ENCODE results near the gene VGF. TPM values are rescaled to one million over a fixed set of nuclear protein-coding genes. Genes with fewer than 3 reads are reported as not detected.
"Not testable (repeated sequence)": the region's sequence is repeated elsewhere in the genome, so short reads cannot be mapped to it uniquely, and the experiment has no call there.

Gene VGF
- polyA plus RNA-seq, 1 experiment: 0.16 TPM

DNA sequence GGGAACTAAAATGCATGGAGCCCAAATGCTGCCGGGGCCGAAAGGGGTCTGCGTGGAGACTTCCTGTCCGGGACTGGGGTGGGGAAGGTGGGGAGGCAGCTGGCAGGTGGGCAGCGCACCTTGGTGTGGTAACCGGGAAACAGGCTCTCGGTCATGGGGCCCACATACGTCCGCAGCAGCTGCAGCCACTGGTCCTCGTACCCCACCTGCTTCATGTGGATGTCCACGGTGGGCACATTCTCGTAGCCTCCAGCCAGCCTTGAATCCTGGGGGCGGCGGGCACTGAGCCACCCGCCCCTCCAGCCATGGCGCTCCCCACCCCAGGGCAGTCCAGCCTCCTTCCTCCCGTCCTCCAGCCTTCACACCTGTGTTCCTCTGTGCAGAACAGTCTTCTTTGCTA lies 42.1 kb upstream of the VGF start:
- TF ChIP-seq, protein P1, sequence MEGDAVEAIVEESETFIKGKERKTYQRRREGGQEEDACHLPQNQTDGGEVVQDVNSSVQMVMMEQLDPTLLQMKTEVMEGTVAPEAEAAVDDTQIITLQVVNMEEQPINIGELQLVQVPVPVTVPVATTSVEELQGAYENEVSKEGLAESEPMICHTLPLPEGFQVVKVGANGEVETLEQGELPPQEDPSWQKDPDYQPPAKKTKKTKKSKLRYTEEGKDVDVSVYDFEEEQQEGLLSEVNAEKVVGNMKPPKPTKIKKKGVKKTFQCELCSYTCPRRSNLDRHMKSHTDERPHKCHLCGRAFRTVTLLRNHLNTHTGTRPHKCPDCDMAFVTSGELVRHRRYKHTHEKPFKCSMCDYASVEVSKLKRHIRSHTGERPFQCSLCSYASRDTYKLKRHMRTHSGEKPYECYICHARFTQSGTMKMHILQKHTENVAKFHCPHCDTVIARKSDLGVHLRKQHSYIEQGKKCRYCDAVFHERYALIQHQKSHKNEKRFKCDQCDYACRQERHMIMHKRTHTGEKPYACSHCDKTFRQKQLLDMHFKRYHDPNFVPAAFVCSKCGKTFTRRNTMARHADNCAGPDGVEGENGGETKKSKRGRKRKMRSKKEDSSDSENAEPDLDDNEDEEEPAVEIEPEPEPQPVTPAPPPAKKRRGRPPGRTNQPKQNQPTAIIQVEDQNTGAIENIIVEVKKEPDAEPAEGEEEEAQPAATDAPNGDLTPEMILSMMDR (IDR thresholded peaks at IDR 0.05; ENCODE audit: low read depth, low read length): no peak
- Histone ChIP-seq H3K4me3 (ENCODE audit: low read depth, low read length) (no peak overlapping the region), H3K9me3 (ENCODE audit: control insufficient read depth, insufficient read depth, low read length) (no peaks in the 10 kb centered on the region; the same call in 1 of the 2 replicates), H3K27me3 (ENCODE audit: control insufficient read depth, insufficient read depth, low read length) (peaks cover 11% of the 10 kb centered on the region), H3K27ac (ENCODE audit: low read depth, low read length) (no peak overlapping the region)
- CTCF ChIA-PET: interaction anchor here (1.1 to 1.4 kb wide), 2 partner anchors 15 to 64 kb away, joined by 3 to 4 read pairs; no protein-coding TSS in a partner anchor
- no peak for DNase-seq (ENCODE audit: low read depth, low spot score)
- POLR2A ChIA-PET: no interaction called here

DNA sequence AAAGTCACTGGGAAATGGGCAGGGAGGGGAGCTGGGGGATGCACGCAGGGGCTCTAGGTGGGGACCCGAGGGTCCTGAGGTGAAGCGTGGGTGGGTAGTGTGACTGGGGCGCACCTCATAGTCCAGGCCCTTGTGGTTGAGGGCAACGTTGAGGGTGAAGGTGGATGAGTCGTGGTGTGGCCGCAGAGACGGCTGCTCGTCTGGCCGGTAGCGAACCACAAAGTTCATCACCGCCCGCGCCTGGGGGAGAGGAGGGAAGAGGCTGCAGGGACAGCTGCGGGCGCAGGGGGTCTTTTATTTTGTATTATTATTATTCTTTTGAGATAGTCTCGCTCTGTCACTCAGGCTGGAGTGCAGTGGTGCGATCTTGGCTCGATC lies 41.3 kb upstream of the VGF start:
- H3K27ac ChIP-seq (ENCODE audit: low read depth, low read length): no peak overlapping the region
- DNase-seq (ENCODE audit: low read depth, low spot score): no peak
- TF ChIP-seq, protein P1 (IDR thresholded peaks at IDR 0.05; ENCODE audit: low read depth, low read length): no peak
- POLR2A ChIA-PET: no interaction called here
- H3K4me3 ChIP-seq (ENCODE audit: low read depth, low read length): no peak overlapping the region
- CTCF ChIA-PET: interaction anchor here (1.4 kb wide), 1 partner anchor 63 kb away, joined by 3 read pairs; no protein-coding TSS in a partner anchor
- H3K9me3 ChIP-seq (ENCODE audit: control insufficient read depth, insufficient read depth, low read length): no peaks in the 10 kb centered on the region; the same call in 1 of the 2 replicates
- H3K27me3 ChIP-seq (ENCODE audit: control insufficient read depth, insufficient read depth, low read length): peaks cover 18% of the 10 kb centered on the region

DNA sequence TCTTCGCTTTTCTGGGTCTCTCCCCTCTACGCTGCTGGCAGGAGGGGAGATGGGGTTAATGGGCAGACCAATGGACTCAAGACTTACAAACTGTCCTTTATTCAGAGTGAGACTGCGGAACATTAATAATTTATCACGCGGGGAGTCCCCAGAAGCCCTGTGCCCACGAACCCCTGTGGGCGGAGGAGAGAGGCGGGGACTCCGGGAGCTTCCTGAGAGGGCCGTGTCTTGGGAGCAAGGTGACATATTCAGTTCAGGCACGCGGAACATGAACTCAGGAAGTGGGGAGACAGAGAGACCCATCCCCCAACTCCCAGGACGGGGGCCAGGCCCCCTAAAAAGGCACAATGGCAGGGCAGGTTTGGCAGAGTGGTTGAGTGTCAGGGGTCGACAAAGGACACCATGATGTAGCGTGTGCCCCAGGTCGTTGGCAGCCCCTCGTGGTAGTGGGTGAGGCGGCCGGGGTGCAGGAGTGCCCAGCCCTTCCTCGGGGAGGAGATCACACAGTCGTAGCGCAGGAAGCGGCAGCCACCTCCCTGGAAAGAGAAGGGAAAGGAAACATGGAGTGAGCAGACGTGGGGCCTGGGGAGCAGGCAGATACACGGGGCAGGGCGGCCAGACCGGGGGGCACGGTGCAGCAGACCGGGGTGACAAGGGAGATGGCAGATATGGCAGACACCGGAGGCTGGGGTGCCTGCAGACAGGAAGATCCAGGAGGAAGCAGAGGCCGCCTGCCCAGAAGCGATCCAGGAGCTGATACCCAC lies 40.7 kb upstream of the VGF start:
- Histone ChIP-seq H3K27ac (ENCODE audit: low read depth, low read length) (no peak overlapping the region), H3K4me3 (ENCODE audit: low read depth, low read length) (no peak overlapping the region), H3K9me3 (ENCODE audit: control insufficient read depth, insufficient read depth, low read length) (no peaks in the 10 kb centered on the region; the same call in 1 of the 2 replicates), H3K27me3 (ENCODE audit: control insufficient read depth, insufficient read depth, low read length) (peaks cover 23% of the 10 kb centered on the region)
- DNase-seq (ENCODE audit: low read depth, low spot score): no peak
- ChIA-PET CTCF (no interaction called here), POLR2A (no interaction called here)
- TF ChIP-seq, protein P1 (IDR thresholded peaks at IDR 0.05; ENCODE audit: low read depth, low read length): no peak

DNA sequence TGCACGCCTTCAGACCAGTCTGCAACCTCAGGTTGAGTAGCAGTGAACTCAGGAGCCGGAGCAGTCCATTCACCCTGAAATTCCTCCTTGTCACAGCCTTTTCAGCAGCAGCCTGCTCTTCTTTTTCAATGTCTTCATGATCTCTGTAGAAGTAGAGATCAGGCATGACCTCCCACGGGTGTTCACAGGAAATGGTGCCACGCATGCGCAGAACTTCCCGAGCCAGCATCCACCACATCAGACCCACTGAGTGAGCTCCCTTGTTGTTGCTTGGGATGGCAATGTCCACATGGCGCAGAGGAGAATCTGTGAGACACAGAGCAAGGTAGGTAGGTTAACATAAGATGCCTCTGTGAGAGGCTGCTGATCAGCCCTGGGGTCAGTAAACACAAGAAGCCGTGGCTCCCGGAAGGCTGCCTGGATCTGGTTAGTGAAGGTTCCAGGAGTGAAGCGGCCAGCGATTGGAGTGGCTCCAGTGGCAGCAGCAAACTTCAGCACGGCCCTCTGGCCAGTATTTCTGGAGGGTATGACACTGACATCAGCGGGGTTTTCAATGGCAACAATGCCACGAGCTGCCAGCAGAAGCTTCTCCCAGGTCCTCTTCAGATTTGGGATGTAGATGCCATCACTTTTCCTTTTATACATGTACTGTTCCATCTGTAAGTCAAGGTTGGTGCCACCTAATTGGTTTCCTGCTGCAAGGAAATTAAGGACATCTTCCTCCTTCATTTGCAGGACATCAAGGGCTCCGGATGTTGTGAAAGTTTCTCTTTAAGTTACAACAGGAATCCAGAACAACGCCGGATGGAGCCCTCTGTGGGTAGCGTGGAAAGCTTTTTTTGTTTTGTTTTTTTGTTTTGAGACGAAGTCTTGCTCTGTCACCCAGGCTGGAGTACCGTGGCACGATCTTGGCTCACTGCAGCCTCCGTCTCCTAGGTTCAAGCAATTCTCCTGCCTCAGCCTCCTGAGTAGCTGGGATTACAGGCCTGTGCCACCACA lies 38.7 kb upstream of the VGF start:
- POLR2A ChIA-PET; DNase-seq (ENCODE audit: low read depth, low spot score): not testable (repeated sequence)

DNA sequence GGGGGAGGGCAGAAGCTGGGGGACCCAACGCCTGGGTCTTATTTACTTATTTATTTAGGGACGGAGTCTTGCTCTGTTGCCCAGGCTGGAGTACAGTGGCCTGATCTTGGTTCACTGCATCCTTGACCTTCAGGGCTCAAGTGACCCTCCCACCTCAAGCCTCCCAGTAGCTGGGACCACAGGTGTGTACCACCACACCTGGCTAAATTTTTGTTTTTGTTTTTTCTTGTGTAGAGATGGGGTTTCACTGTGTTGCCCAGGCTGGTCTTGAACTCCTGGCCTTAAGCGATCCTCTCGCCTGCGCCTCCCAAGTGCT lies 37.2 kb upstream of the VGF start:
- ChIA-PET CTCF (interaction anchor here (3.4 kb wide), 1 partner anchor 10 kb away, joined by 30 read pairs; no protein-coding TSS in a partner anchor), POLR2A (interaction anchor here (0.6 kb wide), 1 partner anchor 24 kb away, joined by 6 read pairs; no protein-coding TSS in a partner anchor)
- no peak for DNase-seq (ENCODE audit: low read depth, low spot score)
- H3K27me3 ChIP-seq (ENCODE audit: control insufficient read depth, insufficient read depth, low read length): peaks cover 39% of the 10 kb centered on the region
- no peaks in the 10 kb centered on the region; the same call in 1 of the 2 replicates for H3K9me3 ChIP-seq (ENCODE audit: control insufficient read depth, insufficient read depth, low read length)
- H3K4me3 ChIP-seq (ENCODE audit: low read depth, low read length): no peak overlapping the region
- no peak overlapping the region for H3K27ac ChIP-seq (ENCODE audit: low read depth, low read length)
- TF ChIP-seq, protein P1 (IDR thresholded peaks at IDR 0.05; ENCODE audit: low read depth, low read length): no peak

More for the DNA sequence above, 38.7 kb upstream of the VGF start:
- CTCF ChIA-PET: interaction anchor here (1.2 to 3.4 kb wide), 2 partner anchors 12 kb away, joined by 13 to 30 read pairs; no protein-coding TSS in a partner anchor
- not testable (repeated sequence) for H3K9me3 ChIP-seq (ENCODE audit: control insufficient read depth, insufficient read depth, low read length); H3K27ac ChIP-seq (ENCODE audit: low read depth, low read length); H3K4me3 ChIP-seq (ENCODE audit: low read depth, low read length)
- H3K27me3 ChIP-seq (ENCODE audit: control insufficient read depth, insufficient read depth, low read length): peaks cover 33% of the 10 kb centered on the region

All from AG04450 (cell line).